ENCODE results near the gene ERLEC1.

- TF ChIP-seq POLR2AphosphoS5 (IDR thresholded peaks at IDR 0.05) (peak in 1 of 3 donors; percentile 86), CTCF (IDR thresholded peaks at IDR 0.05) (no peak), EP300 (IDR thresholded peaks at IDR 0.05) (no peak), POLR2A (IDR thresholded peaks at IDR 0.05) (peak; percentile 35 to 52)
Measured at GRCh38 chr2:53786705-53787613, at the start of gene ERLEC1, which contains the start of gene ASB3.

All from suprapubic skin (tissue), 4 donors.